Osteoblast (primary cell): ENCODE data around the gene NAXD. TPM values are rescaled to one million over a fixed set of nuclear protein-coding genes. Genes with fewer than 3 reads are reported as not detected.
"Not testable (repeated sequence)": the region's sequence is repeated elsewhere in the genome, so short reads cannot be mapped to it uniquely, and the experiment has no call there.

ENCODE experiments used
- DNase-seq: peaks from one replicate; pipeline ENCODE4 v3.0.0; 2011; ENCODE audit warnings: low spot score, mixed read lengths; ENCODE audit not compliant: insufficient read length; ENCODE audit errors: missing footprints
- H2AFZ ChIP-seq: 2 replicates; pipeline ENCODE4 v1.6.0; 2011; ENCODE audit warnings: mild to moderate bottlenecking, low read length
- H3K27ac ChIP-seq: 2 replicates; pipeline ENCODE4 v1.5.1; 2011; ENCODE audit warnings: mild to moderate bottlenecking, low read depth, low read length, moderate library complexity
- H3K27me3 ChIP-seq: 2 replicates; pipeline ENCODE4 v1.6.0; 2012; ENCODE audit warnings: mild to moderate bottlenecking, control low read depth, inconsistent platforms, low read length, moderate library complexity; ENCODE audit not compliant: insufficient read depth
- H3K36me3 ChIP-seq: 2 replicates; pipeline ENCODE4 v1.5.1; 2011; ENCODE audit warnings: mild to moderate bottlenecking, low read length, control low read depth, moderate library complexity; ENCODE audit not compliant: insufficient read depth
- H3K4me1 ChIP-seq: 2 replicates; pipeline ENCODE4 v1.5.1; 2011; ENCODE audit warnings: mild to moderate bottlenecking, low read length, control low read depth, moderate library complexity; ENCODE audit not compliant: insufficient read depth
- H3K4me2 ChIP-seq: 2 replicates; pipeline ENCODE4 v1.6.0; 2011; ENCODE audit warnings: mild to moderate bottlenecking, low read length; ENCODE audit not compliant: insufficient read depth
- H3K4me3 ChIP-seq: fragments of 200-600 bp; sonication (generic); 3 replicates; pipeline ENCODE4 v1.5.1; 2012; ENCODE audit warnings: mild to moderate bottlenecking, low read length, inconsistent platforms; ENCODE audit not compliant: insufficient read depth
- H3K79me2 ChIP-seq: 2 replicates; pipeline ENCODE4 v1.6.0; 2012; ENCODE audit warnings: mild to moderate bottlenecking, low read length, control low read depth, inconsistent platforms; ENCODE audit not compliant: insufficient read depth
- H3K9me3 ChIP-seq: 2 replicates; pipeline ENCODE4 v1.5.1; 2011; ENCODE audit warnings: low read depth, low read length, control low read depth
- H4K20me1 ChIP-seq: 2 replicates; pipeline ENCODE4 v1.6.0; 2012; ENCODE audit warnings: mild to moderate bottlenecking, low read length, control low read depth; ENCODE audit not compliant: insufficient read depth
- CTCF ChIP-seq: IDR thresholded peaks from 2 replicates; pipeline ENCODE4 v1.5.1; 2011; ENCODE audit warnings: mild to moderate bottlenecking, low read depth, low read length, moderate library complexity; ENCODE audit errors: extremely low read depth
- total RNA-seq: library from RNA; depleted of rRNA; stranded (reverse); fragments of >200 nt; gene quantifications from 2 replicates; pipeline ENCODE4 v1.2.3, GENCODE V29; 2012

Gene NAXD
- total RNA-seq, 1 donor, result 15.9 TPM

GRCh38 chr13:110628952-110629701 lies 13.8 kb downstream of the NAXD start:
- TF ChIP-seq CTCF, result no peak
- peaks cover 86% of the 10 kb centered on the region for H3K79me2 ChIP-seq
- H3K4me3 ChIP-seq, result no peak overlapping the region
- peaks cover 39% of the 10 kb centered on the region for H3K36me3 ChIP-seq
- H3K4me2 ChIP-seq, result no peak overlapping the region
- H2AFZ ChIP-seq, result no peak overlapping the region
- H3K27ac ChIP-seq, result no peak overlapping the region
- H3K4me1 ChIP-seq, result peaks cover 3% of the 10 kb centered on the region
- no peaks in the 10 kb centered on the region for H3K9me3 ChIP-seq
- DNase-seq, result no peak
- peaks cover 56% of the 10 kb centered on the region for H4K20me1 ChIP-seq
- H3K27me3 ChIP-seq, result no peaks in the 10 kb centered on the region

- TF ChIP-seq CTCF, result no peak
- Histone ChIP-seq H2AFZ (no peak overlapping the region), H3K4me1 (peaks cover 9% of the 10 kb centered on the region), H4K20me1 (peaks cover 59% of the 10 kb centered on the region), H3K27me3 (no peaks in the 10 kb centered on the region), H3K9me3 (no peaks in the 10 kb centered on the region), H3K36me3 (peaks cover 40% of the 10 kb centered on the region), H3K27ac (no peak overlapping the region), H3K79me2 (peaks cover 86% of the 10 kb centered on the region), H3K4me2 (no peak overlapping the region), H3K4me3 (no peak overlapping the region)
- no peak for DNase-seq
Measured at GRCh38 chr13:110629735-110630134, 14.4 kb downstream of the NAXD start.

- Histone ChIP-seq H3K4me2 (no peak overlapping the region), H3K27ac (no peak overlapping the region), H3K4me3 (no peak overlapping the region), H3K27me3 (no peaks in the 10 kb centered on the region), H4K20me1 (peaks cover 59% of the 10 kb centered on the region), H3K9me3 (no peaks in the 10 kb centered on the region), H3K79me2 (peaks cover 86% of the 10 kb centered on the region), H3K4me1 (peaks cover 10% of the 10 kb centered on the region), H2AFZ (no peak overlapping the region), H3K36me3 (peaks cover 46% of the 10 kb centered on the region)
- DNase-seq, result peak; percentile 68
- TF ChIP-seq CTCF, result no peak
Measured at GRCh38 chr13:110630566-110631119, 15.3 kb downstream of the NAXD start.

- not testable (repeated sequence) for H3K4me2 ChIP-seq, H3K9me3 ChIP-seq, H3K4me3 ChIP-seq, DNase-seq, H3K27me3 ChIP-seq, H3K27ac ChIP-seq, H3K4me1 ChIP-seq, H2AFZ ChIP-seq
- Histone ChIP-seq H3K36me3 (peaks cover 61% of the 10 kb centered on the region), H3K79me2 (peaks cover 72% of the 10 kb centered on the region), H4K20me1 (peaks cover 48% of the 10 kb centered on the region)
Measured at GRCh38 chr13:110632255-110632654, 16.9 kb downstream of the NAXD start.
